GM19025 (cell line): ENCODE data around the gene B3GNT5.

ENCODE experiments used
- ATAC-seq: cut with Tn5 transposase; IDR thresholded peaks from one replicate; pipeline ENCODE4 v1.9.1; 2021; ENCODE audit warnings: mild to moderate bottlenecking, low read depth, moderate library complexity; ENCODE audit not compliant: unreplicated experiment

B3GNT5 gene, protein sequence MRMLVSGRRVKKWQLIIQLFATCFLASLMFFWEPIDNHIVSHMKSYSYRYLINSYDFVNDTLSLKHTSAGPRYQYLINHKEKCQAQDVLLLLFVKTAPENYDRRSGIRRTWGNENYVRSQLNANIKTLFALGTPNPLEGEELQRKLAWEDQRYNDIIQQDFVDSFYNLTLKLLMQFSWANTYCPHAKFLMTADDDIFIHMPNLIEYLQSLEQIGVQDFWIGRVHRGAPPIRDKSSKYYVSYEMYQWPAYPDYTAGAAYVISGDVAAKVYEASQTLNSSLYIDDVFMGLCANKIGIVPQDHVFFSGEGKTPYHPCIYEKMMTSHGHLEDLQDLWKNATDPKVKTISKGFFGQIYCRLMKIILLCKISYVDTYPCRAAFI

DNA sequence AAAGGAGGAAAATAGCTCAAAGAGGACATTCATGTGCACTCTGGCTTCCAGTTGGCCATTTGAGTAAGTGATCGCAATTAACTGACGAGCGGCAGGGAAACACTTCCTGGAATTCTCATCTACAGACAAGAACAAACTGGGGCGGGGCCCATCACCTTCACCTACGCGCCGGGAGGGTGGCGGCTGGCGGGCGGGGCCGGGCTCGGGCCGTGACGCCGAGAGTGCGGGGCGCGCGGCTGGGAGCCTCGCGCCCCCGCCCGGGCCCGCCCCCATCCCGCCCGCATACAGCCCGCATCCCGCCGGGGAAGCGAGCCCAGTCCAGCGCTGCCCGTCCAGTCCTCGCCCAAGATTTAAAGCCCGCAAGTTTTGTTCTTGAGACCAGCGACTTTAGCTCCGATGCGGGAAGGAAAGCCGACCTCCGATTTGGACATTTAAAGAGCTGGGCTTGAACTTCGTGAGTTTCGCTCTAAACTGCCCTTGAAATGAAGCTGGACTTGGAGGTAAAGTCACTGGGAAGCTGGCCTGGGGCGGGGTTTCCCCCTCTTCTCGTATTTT, at the start of gene B3GNT5:
B3GNT5 (plus strand) TSS at position 281 of the 555 bp plus-strand sequence. CDS start 16,546 bp downstream, outside the sequence.
- ATAC-seq: no peak

DNA sequence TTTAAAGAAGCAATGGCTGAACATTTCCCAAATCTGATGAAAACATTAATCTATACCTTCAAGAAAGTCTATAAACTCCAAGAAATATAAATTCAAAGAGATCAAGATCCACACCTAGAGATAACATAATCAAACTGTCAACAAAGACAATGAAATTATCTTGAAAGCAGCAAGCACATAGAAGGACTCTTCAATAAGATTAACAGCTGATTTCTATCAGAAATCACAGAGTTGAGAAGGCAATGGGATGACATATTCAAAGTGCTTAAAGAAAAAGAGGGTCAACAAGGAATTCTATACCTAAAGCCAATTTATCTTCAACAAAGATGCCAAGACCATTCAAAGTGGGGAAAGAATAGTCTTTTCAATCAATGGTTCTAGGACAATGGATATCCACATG, 49.4 kb upstream of the B3GNT5 start:
- no peak for ATAC-seq

DNA sequence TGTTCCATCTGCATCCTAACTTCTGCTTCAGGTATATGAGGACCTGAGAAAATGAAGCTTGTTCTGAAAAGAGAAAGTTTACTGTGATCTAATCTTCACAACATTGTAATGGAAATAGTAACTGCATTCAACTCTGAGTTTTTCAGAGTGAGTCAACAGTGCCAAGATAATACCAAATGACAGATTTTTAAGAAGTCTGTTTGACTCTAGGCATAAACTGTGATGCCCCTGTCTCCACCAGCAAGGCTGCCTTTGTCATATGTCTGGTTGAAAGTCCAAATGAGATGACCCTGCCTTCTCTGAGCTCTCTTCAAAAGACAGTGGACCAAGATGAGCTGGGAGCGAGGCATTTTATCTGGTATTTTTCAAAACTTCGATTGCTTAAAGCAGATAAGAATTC, 44.8 kb upstream of the B3GNT5 start:
- no peak for ATAC-seq

DNA sequence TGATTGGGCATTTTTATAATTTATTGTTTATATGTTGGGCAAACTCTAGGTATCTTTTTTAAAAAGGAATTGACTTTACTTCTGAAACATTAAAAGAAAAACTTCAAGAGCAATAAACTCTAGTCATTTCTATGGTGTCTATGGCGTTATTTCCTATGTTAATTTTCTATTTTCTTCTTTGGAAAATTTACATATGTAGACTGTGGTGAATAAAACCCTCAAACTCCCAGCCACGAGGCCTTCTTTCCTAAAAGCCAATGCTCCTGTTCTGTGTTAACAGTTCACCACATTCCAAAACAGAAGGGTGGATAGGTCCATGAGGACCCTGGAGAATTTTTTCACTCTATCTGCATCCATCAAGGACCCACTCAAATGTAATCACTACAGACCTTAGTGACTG, 44.3 kb upstream of the B3GNT5 start:
- ATAC-seq: no peak

DNA sequence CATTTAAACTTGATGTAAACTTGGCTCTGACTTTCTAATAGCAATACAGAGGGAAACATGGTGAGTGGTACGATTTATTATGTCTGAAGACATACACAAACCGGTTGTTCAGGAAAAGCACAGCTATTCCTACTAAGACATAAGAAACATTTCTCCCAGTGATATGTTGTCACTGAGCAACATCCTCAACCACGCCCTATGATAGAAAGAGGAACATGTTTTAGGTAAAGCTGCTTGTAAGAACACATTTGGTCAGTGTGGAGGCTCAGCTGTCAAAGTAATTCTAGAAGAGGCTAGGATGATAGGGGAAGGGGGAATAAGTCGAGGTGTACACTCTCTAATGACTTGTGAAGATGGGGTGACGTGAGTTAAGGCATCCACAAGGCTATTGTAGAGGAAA, 42.7 kb upstream of the B3GNT5 start:
- ATAC-seq: no peak

DNA sequence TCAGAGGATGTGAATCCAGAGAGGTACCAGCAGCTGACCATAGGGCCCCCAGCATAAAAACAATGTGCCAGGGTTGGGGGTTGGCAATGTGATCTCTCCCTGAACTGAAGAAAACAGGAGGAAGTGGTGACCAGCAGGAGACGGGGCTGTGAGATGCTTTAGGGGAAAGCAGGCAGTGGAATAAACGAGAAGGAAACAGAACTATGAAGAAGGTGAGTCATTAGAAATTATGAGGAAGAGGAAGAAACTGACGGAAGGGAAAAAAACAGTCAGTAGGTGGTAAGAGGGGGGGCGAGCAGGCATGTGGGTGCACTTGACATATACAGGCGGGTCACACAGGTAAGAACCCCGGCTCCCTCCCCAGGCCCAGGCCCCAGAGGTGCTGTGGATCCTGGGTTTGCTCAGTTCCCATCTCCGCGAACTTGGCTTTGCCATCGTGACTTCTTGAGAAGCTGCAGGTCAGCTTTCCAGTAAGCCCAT, 42.2 kb upstream of the B3GNT5 start:
- no peak for ATAC-seq

DNA sequence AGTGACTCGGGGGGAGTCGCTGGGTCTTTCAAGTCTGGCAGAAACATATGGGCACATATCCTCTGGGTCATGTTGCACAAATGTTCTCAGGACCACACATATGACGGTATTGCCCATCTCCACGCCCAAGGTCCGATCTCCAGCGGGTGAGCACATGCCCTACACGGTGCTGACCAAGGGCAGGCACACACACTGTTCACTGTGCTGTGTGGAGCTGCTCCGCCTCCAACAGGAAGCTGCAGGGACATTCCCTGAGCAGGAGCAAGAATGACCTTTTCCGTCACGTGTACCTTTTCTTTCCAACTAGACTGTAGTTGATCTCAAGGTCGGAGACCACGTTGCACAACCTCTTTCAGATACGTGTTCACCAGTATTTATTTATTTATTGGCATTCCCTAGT, 41.7 kb upstream of the B3GNT5 start:
- ATAC-seq: no peak

DNA sequence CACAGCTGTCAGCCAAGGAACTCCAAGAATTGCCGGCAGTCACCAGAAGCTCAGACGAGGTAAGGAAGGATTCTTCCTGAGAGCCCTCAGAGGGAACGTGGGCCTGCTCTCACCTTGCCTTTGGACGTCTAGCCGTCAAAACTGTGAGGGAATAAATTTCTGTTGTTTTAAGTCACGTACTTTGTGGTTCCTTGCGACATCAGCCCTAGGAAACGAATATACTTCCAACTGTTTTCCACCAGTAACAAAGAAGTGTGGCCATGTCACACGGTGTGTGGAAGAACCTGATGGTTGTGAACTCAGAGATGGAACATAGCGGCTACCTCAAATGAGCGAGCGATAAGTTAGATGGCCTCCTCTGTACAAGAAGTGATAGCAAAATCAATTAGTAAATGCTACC, 41.0 kb upstream of the B3GNT5 start:
- no peak for ATAC-seq

DNA sequence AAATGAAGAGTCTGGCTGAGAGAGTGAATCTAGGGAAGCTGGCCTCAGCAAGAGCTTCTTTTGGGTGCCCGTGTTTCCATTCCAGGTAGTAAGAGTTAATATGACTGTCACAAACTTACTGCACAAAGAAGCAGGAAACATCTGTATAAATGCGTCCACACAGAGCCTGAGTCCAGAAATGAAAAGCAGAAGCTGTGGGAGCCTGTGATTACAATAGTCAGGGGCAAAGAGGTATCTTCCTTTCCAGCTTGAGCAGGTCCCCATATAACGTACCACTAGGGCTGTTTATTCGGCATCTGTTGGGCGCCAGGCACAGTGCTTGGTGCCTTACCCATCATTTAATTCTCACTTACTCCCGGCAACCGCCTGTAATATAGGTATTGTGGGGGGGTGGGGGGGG, 40.5 kb upstream of the B3GNT5 start:
- ATAC-seq: no peak

DNA sequence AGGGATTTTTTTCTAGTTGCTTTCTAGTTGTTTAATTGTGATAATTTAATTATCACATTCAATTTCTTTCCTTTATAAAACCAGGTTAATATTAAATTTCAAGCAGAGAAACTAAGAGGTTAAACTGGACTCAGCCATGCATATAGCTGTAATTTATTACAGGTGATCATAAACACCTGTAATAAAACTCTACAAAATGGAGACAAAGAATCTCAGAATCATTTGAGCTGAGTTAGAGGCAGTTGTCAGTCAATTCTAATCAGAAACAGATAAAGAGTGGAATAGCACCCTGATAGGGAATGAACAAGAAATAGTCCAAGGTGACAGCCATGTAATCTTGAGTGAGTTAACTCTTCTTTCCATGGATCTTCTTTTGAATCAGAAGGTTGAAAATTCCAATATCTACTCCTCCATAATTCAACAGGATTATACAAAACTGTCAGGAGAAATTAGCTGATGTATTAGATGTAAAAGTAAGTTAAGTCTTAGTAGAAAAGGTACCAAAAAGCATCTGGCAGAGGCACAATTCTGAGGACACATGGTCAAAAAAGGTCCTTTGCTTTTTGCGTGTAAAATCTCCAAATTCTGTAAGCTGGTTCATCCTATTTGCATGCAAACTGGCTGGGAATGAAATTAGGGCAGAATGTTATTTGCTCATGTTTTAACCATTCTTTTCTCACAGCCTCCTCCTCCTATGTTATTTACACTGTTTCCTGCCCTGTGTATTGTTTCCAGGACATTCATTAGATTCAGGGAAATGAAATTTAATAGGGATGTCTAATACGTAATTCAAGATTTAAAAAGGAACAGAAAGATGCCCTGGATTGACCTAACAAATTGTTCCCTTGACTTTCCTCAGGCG, 39.4 kb upstream of the B3GNT5 start:
- ATAC-seq: no peak

DNA sequence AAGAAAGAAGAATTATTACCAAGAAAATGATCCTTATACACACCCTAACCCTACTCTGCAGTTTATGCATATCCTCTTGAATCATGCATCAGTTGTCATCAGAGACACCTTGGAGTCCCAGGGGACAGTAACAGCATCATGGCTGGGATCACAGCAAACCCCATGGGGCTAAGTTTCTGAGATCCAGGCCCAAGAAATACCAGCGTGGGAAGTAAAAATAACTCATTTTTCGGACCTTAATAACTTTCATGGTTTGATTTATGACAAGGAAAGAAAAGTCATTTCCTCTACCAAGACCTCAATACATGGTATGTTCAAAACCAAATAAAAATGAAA, 38.8 kb upstream of the B3GNT5 start:
- ATAC-seq: no peak

DNA sequence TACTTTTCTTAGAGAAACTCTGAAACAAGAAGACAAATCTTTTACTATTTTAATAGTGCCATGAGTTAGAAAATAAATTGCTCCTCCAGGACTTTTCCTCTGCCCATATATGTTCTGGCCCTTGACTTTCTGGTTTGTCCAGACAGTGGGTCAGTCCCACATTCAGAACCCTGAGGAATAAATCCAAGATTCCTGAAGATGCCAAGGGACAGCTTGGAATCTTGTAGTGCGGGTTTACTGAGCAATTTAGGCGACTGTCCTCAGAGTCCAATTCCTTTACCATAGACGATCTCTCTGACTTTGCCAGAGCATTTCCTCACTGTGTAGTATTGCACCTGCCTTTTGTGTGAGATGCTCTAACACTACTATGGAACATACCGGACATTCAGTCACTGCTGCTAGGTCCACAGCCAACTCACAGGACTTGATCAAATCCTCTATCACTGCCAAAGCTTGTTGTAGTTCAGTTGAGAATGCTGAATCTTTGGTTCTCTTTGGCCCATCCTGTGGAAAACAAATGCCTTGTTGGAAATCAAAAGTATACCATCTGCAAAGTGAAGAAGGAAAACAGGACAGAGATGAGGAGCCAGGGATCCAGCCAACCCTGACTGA, 37.4 kb upstream of the B3GNT5 start:
- ATAC-seq: no peak

DNA sequence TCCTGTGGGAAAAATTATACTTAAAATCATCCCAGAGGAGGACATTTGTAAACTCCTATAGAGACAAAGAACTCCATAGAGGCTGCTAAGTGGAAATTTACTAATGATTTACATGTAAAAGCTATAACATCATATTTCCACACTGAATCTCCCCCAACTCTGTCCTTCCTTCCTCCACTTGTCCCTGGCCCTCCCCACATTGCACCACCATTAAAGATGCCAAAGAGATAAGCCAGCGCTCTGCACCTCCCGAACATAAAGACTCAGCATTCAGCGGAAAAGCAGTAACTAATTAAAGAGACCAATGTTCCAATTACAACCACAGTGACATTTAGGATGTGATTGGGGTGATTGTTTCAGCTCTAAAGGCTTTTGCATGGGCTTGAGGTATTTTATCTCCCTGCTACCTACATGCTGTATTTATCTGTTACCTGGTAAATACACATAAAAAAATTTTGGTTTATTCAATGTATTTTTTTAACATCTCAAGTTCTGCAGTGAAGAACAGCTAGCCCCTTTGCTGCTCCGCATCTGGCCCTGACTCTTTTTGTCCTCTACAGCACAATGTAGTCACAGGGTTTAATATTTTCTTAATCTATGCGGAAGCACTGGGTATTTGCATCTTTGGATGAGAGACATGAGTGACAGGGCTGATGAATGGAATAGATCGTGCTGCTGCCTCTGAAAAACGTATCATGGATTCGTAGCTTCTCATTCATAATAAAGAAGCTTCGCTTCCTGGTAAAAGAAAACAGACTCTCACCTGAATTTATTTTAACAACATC, 35.3 kb upstream of the B3GNT5 start:
- ATAC-seq: no peak

DNA sequence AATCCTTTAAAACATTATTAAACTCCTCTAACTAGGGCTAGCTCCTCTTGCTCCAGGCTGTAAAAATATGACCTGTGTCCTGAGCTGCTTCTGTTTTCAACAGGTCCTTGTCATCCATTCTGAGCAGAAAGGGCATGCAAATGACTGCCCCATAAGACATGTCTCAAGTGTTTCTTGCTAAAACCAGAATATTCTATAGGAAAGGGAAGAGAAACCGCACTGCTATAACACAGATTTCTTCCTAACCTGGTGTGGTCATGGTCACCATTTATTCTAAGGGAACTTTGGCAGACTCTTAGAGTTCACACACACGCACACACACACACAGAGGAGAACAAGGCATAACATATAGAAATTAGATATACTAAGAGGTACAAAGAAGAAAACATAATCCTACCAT, 34.2 kb upstream of the B3GNT5 start:
- no peak for ATAC-seq

DNA sequence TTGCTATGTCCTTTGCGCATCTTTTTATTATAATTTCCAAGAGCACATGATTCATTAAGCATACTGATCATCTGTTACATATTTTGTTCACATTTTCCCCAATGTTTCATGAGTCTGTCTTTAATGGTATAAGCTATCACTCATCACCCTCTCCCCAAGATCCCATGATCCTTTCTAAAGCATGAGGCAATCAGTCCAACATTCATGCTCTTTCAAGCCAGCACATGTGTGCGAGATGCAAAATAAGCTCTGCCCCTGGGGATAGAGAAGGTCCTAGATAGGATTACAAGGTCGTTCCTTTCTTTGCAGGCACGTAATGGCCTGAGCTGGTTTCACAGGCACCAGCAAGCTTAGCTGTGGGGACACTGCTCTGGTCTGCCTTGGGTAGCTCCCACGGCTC, 32.2 kb upstream of the B3GNT5 start:
- no peak for ATAC-seq

DNA sequence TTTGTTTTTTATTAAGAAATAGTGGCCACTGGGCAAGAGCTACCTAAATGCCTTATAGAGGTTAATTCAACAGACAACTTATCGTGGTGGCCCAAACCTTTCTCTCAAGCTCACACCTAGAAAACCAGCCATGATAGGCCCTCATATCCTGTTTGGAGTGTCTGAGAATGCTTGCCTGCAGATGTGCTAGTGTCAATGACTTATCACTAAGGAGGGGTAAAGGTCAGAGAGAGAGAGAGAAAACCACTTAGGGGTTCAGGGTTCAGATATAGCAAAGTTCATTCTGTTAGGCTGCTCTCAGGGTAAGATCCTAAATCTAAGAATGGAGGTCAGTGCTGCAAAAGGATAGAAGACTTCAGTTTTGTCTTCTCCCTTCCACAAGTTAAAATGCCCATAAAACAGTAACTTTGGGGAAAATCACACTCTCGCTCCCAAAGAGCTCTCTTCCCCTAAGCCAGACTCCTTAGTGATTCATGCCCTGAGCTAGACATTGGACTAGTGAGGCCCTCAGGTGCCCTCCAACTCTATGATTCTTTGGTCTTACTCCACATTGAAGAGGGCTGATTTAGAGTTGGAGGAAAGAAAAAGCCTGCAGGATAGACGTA, 30.3 kb upstream of the B3GNT5 start:
- ATAC-seq: no peak

DNA sequence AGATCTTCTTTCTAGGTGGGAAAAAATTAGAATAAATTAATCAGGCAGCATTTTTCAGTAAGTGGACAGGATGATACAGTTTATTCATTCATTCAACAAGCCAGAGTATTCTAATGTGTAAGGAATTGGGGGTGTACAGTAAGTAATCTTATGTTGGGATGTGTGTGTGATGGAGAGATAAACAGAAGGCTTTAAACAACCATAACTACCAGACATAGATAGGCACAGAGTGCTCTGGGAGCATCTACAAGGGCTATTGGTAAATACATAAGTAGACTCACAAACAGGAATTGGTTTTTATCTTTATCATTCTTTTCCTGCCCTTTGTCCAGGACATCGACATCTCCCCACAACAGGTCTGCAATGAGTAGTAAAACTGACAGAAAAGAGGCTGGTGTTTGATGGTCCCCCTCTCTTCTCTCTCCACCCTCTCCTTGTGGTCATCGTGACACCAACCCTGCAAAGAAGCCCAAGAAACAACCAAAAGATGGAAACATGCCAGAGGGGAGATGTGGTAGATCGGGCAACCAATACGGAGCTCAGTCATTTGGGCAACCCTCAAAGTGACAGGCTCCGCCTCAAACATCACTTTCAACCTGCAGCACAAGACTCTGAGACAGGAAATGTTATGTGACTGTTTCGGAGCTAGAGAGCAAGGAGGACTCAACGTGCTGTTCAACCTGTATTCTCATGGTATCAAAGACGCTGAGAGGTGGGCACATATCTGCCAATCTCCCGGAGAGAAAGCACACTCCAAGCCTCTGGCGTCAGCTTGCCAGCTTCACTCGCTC, 28.7 kb upstream of the B3GNT5 start:
- no peak for ATAC-seq

DNA sequence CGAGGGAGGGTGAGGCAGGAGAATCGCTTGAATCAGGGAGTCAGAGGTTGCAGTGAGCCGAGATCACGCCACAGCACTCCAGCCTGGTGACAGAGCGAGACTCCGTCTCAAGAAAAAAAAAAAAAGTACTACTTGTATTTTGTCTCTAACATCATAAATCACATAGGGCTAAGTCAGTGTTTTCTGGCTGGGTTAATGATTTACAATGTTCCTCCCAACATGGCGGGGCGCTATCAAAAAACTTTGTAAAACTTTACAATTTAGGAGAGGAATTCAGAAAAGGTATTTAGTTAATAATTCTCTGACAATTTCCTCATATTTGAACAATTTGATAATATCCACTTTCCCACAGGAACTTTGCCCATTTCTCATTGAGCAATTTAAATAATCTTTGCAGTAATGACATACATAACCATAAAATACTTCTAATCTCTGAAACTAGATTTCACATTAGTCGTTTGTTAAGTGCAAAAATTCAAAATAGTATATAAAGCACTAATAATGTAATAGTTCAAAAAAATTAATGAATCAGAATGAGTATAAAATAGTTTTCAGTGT, 26.6 kb upstream of the B3GNT5 start:
- ATAC-seq: no peak

DNA sequence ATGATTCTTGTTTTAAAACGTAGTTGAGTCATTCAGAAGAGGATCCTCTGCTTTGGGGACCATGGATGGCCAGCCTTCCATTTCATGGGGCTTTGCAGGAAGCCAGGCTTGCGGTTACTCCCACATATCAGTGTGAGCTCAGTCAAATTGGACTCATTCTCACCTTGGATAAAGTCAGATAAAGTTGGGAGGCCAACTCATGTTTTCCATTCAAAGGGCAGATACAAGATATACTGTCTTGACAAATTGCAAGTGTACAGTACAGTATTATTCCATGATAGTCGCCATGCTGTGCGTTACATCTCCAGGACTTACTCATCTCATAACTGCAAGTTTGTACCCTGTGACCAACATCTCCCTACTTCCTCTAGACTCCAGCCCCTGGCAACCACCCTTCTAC, 25.5 kb upstream of the B3GNT5 start:
- no peak for ATAC-seq
